NT2/D1 (cell line): ENCODE results near the gene SH3BP4.
A peak's percentile ranks its signal among the peaks of the same experiment; 100 is the strongest.

ENCODE experiments used
- DNase-seq: peaks from one replicate; pipeline ENCODE4 v3.0.0-alpha.2; 2011; ENCODE audit warnings: low read depth, low spot score
- H3K27me3 ChIP-seq: 2 replicates; pipeline ENCODE4 v1.6.0; 2011; ENCODE audit warnings: mild to moderate bottlenecking; ENCODE audit not compliant: insufficient read length, insufficient read depth
- H3K36me3 ChIP-seq: 2 replicates; pipeline ENCODE4 v1.6.1; 2011; ENCODE audit warnings: mild to moderate bottlenecking, low read length, mixed read lengths; ENCODE audit not compliant: insufficient read depth, insufficient read length
- H3K4me1 ChIP-seq: 2 replicates; pipeline ENCODE4 v1.5.1; 2011; ENCODE audit not compliant: insufficient read depth, insufficient read length
- H3K4me3 ChIP-seq: 2 replicates; pipeline ENCODE4 v1.5.1; 2011; ENCODE audit warnings: low read depth; ENCODE audit not compliant: insufficient read length
- H3K9ac ChIP-seq: 2 replicates; pipeline ENCODE4 v1.6.0; 2011; ENCODE audit warnings: low read depth; ENCODE audit not compliant: insufficient read length
- H3K9me3 ChIP-seq: 2 replicates; pipeline ENCODE4 v1.5.1; 2011; ENCODE audit warnings: mild to moderate bottlenecking, low read length; ENCODE audit not compliant: insufficient read depth
- SUZ12 ChIP-seq: IDR thresholded peaks from 2 replicates; pipeline ENCODE4 v1.6.1; 2011; ENCODE audit not compliant: insufficient read length, insufficient read depth; ENCODE audit errors: extremely low read depth
- YY1 ChIP-seq: IDR thresholded peaks from 2 replicates; pipeline ENCODE4 v1.6.1; 2011; ENCODE audit not compliant: insufficient read length, insufficient read depth
- ZNF274 ChIP-seq: IDR thresholded peaks from 2 replicates; pipeline ENCODE4 v1.6.1; 2011; ENCODE audit warnings: mild to moderate bottlenecking, low read depth, low read length

SH3BP4 gene

DNA sequence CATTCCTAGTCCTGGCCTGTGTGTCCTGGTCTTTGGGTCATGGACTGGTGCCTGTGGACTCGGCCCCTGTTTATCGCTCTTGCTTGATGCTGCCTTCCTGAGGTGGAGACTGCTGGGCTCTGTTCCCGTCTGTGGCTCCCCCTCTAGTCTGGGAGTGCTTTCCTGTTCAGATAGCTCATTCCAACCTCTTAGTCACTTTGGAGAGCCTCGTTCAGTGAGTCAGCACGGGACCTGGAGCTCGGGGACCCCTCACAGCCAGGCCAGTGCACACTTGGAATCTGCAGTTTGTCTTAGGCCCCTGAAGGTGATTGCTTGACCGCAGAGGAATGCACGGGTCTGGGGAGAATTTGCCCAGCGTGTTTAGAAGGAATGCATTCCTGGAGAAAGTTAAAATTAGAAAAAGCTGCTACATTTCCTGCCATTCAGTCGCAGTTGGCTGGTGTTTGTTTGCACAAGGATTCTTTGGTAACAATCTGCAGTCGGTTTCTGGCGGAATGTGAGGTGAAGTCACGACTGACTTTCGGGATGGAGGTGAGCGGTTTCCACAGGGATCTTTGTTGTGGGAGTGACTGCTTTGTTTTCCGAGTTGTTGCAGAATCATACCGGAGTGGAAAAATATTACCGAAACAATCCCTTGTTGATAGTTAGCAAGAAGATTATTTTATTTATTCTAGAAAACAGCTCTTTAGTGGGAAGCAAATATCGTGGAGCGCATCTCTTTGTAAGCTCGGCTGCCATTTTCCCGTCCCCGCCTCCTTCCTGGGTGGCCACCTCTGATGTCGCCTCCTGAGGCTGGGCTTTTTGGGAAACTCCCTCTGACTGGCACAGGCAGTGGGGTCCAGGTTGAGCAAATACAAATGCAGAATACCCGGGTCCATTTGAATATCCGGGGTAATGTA is 29.6 kb downstream of the SH3BP4 start:
- Histone ChIP-seq H3K4me1 (peaks cover 37% of the 10 kb centered on the region), H3K36me3 (peaks cover 57% of the 10 kb centered on the region), H3K9ac (peak overlapping the region; percentile 57), H3K27me3 (no peaks in the 10 kb centered on the region), H3K9me3 (peaks cover 9% of the 10 kb centered on the region; the same call in 1 of the 2 replicates), H3K4me3 (no peak overlapping the region)
- DNase-seq = peak; percentile 80
- TF ChIP-seq SUZ12 (no peak), ZNF274 (no peak), YY1 (no peak)

DNA sequence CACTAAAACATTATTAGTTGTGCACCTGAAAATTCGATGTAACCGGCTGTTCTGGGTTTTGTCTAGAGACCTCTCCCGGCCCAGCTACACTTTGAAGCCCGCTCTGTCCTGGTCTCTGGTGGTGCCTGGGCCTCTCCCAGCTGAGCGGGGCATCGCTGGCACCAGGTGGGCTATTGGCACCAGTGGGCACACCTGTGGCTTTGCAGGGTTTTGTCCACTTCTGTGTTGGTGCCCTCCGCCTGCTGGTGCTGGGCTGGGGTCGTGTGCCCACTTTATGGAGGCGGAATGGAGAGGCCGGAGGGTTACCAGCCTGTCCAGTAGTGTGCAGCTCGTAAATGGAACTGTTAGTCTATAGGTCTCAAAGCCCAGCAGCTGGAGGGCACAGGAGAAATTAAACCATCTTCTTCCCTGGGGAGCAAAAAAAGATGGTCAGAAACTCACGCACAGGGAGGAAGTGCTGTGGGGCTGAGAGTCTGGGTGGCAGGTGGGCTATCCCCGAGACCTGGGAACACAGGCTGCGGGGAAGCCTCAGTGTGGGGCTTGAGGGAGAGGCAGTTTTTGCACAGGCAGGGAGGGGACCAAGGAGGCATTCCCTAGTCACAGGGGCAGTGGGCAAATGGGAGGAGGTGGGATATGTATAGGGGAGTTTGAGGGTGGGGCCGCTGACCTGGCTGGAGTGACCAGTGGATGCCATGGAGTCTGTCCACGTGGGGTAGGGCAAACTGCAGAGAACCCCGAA is 30.4 kb downstream of the SH3BP4 start:
- Histone ChIP-seq H3K9me3 (peaks cover 9% of the 10 kb centered on the region; the same call in 1 of the 2 replicates), H3K4me1 (peaks cover 36% of the 10 kb centered on the region), H3K4me3 (no peak overlapping the region), H3K27me3 (no peaks in the 10 kb centered on the region), H3K9ac (peak overlapping the region; percentile 54), H3K36me3 (peaks cover 55% of the 10 kb centered on the region)
- no peak for DNase-seq
- TF ChIP-seq SUZ12 = no peak
- no peak for TF ChIP-seq ZNF274
- no peak for TF ChIP-seq YY1

DNA sequence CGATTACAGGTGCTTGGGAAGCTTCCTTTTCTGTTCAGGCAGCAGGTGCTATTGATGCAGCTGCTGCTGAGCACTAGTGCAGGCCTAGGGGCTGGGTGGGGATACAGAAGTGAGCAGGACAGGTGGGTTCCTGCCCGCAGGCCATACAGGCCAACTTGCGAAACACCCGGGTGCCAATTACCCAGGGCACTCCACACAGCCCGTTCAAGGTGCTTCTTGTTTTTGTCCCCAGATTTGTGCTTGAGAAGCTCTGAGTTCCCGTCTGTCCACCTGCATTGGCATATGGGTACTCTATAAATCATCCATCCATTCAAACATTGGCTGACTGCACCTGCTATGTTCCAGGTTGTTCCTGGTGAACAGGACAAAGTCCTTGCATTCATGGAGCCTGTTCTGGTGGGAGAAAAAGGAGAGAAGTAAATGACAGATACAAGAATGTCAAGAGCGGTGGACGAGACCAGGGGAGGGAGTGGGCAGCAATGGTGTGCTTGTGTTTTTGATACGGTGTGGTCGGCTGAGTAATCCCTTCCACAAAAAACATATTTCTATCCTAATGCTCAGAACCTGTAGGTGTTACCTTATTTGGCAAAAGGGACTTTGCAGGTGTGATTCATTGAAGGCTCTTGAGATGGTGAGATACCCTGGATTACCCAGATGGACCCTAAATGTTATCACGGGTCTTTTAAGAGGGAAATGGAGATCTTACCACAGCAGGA is 31.4 kb downstream of the SH3BP4 start:
- Histone ChIP-seq H3K4me1 (peaks cover 37% of the 10 kb centered on the region), H3K9me3 (peaks cover 9% of the 10 kb centered on the region; the same call in 1 of the 2 replicates), H3K36me3 (peaks cover 55% of the 10 kb centered on the region), H3K9ac (peak overlapping the region; percentile 17), H3K4me3 (no peak overlapping the region), H3K27me3 (no peaks in the 10 kb centered on the region)
- DNase-seq = no peak
- TF ChIP-seq SUZ12 (no peak), ZNF274 (no peak), YY1 (no peak)

DNA sequence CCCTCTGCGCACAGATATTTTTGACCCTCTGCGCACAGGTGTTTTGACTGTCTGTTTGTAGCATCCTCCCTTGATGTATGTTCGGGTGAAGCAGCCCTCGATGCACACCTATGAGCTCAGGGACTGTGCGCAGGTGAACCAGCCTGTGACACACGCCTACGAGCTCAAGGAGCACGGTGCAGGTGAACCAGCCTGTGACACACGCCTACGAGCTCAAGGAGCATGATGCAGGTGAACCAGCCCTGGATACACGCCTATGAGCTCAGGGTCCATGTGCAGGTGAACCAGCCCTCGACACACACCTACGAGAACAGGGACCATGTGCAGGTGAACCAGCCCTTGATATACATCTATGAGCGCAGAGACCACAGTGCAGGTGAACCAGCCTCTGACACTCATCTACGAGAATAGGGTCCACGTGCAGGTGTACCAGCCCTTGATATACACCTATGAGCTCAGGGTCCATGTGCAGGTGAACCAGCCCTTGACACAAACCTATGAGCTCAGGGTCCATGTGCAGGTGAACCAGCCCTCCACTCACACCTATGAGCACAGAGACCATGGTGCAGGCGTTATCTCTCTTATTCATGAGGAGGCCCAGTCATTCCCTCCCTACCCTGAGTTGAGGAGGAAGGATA is 33.9 kb downstream of the SH3BP4 start:
- peaks cover 32% of the 10 kb centered on the region for H3K4me1 ChIP-seq
- H3K4me3 ChIP-seq = no peak overlapping the region
- H3K9ac ChIP-seq = no peak overlapping the region
- TF ChIP-seq YY1 = no peak
- peaks cover 63% of the 10 kb centered on the region for H3K36me3 ChIP-seq
- no peak for DNase-seq
- H3K27me3 ChIP-seq = no peaks in the 10 kb centered on the region
- H3K9me3 ChIP-seq = no peaks in the 10 kb centered on the region

DNA sequence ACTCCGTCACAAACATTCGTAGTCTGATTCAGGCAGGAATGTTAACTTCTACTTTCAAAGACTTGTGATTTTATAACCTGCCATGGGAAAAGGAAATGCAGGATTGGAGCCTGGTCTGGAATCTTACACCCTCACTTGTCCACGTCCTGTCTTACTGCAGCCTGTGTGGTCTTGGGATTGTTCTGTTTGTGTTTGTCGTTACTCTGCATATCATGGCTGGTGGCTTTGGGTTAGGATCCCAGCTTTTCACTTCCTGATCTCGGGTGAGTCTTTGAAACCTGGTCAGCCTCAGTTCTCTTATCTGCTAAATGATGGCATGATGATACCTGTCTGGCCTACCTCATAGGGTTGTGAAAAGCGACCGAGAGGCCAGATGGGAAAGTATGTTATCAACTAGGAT is 34.6 kb downstream of the SH3BP4 start:
- peaks cover 30% of the 10 kb centered on the region for H3K4me1 ChIP-seq
- no peak overlapping the region for H3K4me3 ChIP-seq
- H3K27me3 ChIP-seq = no peaks in the 10 kb centered on the region

DNA sequence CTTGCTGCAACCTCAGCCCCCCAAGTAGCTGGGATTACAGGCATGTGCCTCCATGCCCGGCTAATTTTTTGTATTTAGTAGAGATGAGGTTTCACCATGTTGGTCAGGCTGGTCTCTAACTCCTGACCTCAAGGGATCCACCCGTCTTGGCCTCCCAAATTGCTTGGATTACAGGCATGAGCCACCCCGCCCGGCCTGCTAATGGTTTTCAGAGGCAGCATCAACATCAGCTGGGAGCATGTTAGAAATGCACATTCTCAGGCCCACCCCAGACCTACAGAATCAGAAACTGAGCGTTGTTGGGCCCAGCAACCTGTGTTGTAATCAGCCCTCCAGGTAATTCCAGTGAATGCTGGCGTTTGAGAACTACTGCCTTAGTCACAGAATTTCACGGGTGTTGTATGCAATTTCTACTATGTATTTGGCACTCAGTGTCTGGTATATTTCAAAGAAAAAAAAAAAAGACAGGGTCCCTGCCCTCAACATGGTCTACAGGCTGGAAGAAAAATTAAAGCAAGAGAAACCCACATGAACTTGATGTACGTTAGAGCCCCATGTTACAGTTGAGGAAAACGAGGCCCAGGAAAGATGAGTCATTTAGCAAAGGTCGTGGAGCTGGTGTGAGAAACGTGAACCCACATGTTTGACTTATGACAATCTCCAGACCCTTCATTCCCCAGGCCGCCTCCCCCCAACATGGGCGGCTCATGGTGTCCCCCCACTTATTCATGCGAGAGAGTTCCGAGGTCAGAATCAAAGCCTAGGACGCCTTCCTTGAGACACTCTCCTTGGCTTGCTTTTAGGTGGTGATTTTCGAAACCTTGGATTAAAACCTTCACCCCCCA is 35.3 kb downstream of the SH3BP4 start:
- H3K36me3 ChIP-seq = peaks cover 76% of the 10 kb centered on the region
- H3K9ac ChIP-seq = no peak overlapping the region
- H3K4me1 ChIP-seq = peaks cover 29% of the 10 kb centered on the region
- no peaks in the 10 kb centered on the region for H3K27me3 ChIP-seq
- TF ChIP-seq YY1 = no peak
- no peak for TF ChIP-seq SUZ12
- no peak for TF ChIP-seq ZNF274
- no peaks in the 10 kb centered on the region for H3K9me3 ChIP-seq
- no peak for DNase-seq
- H3K4me3 ChIP-seq = no peak overlapping the region

More for the DNA sequence above, 34.6 kb downstream of the SH3BP4 start:
- no peaks in the 10 kb centered on the region for H3K9me3 ChIP-seq
- no peak for DNase-seq
- H3K36me3 ChIP-seq = peaks cover 69% of the 10 kb centered on the region
- no peak overlapping the region for H3K9ac ChIP-seq
- TF ChIP-seq ZNF274 (no peak), YY1 (no peak), SUZ12 (no peak)
